GM13976 (cell line): ENCODE measurements around the gene TTLL12.

ENCODE experiments used
- DNase-seq: peaks from one replicate; pipeline ENCODE4 v3.0.0; 2012; ENCODE audit warnings: low spot score
- CTCF ChIP-seq: IDR thresholded peaks from 2 replicates; pipeline ENCODE4 v1.5.1; 2012; ENCODE audit warnings: borderline replicate concordance, mild to moderate bottlenecking; ENCODE audit not compliant: insufficient read depth; ENCODE audit errors: extremely low read depth, missing control alignments, control extremely low read depth
- in situ Hi-C: fragments of 300-500 bp; cut with MboI; formaldehyde crosslinking; loops from one replicate; pipeline ENCODE4 v1.12.0; 2022; ENCODE audit warnings: low sequenced_read_pairs, mixed read lengths, inconsistent platforms; ENCODE audit not compliant: unreplicated experiment

The TTLL12 gene

GRCh38 chr22:43213962-43214361, 27.0 kb upstream of the TTLL12 start:
- no peak for TF ChIP-seq CTCF
- DNase-seq = no peak
- in situ Hi-C loops = no loop called here

- no peak for TF ChIP-seq CTCF
- no peak for DNase-seq
- in situ Hi-C loops = no loop called here
These were observed 26.1 kb upstream of the TTLL12 start for GRCh38 chr22:43213051-43213450.

- in situ Hi-C loops = no loop called here
- TF ChIP-seq CTCF = no peak
- DNase-seq = no peak
These were observed 25.6 kb upstream of the TTLL12 start for GRCh38 chr22:43212434-43212952.

GRCh38 chr22:43211941-43212433, 25.1 kb upstream of the TTLL12 start:
- no peak for DNase-seq
- no peak for TF ChIP-seq CTCF
- in situ Hi-C loops = no loop called here

- no peak for TF ChIP-seq CTCF
- in situ Hi-C loops = no loop called here
- no peak for DNase-seq
These were observed 23.9 kb upstream of the TTLL12 start for GRCh38 chr22:43210631-43211515.

- no peak for DNase-seq
- in situ Hi-C loops = no loop called here
- no peak for TF ChIP-seq CTCF
These were observed 23.0 kb upstream of the TTLL12 start for GRCh38 chr22:43209971-43210370.
